Motor neuron (in vitro differentiated cells): ENCODE measurements around the gene CXADR. TPM values are rescaled to one million over a fixed set of nuclear protein-coding genes. Genes with fewer than 3 reads are reported as not detected.
"Not testable (repeated sequence)": the region's sequence is repeated elsewhere in the genome, so short reads cannot be mapped to it uniquely, and the experiment has no call there.

Source experiments
- ATAC-seq, 8 experiments: fragments of 200-7000 bp; cut with Tn5 transposase; replicated peaks in 6 of 8; 2 replicates each; pipeline ENCODE4 v1.8.0; 2021; ENCODE audit warnings: mild to moderate bottlenecking in 8 of 8, moderate library complexity in 8 of 8
- H3K27ac ChIP-seq, 2 donors: fragments of 250-450 bp; sonication (Bioruptor Pico); 2 replicates each; pipeline ENCODE4 v1.9.0; 2021; ENCODE audit warnings: antibody characterized with exemption in 2 of 2, mild to moderate bottlenecking in 2 of 2, moderate library complexity in 1 of 2
- H3K4me1 ChIP-seq, 2 donors: fragments of 250-450 bp; sonication (Bioruptor Pico); replicated peaks in 1 of 2; 2 replicates each; pipeline ENCODE4 v1.6.1; 2021; ENCODE audit warnings: antibody characterized with exemption in 2 of 2, mild to moderate bottlenecking in 2 of 2, moderate library complexity in 1 of 2
- H3K4me3 ChIP-seq, 5 donors: fragments of 250-450 bp; sonication (Bioruptor Pico); 2 replicates each; pipeline ENCODE4 v1.9.0; 2021; ENCODE audit warnings: antibody characterized with exemption in 5 of 5, mild to moderate bottlenecking in 5 of 5, moderate library complexity in 4 of 5
- WGBS, 10 experiments: fragments of 450-650 bp; shearing (Covaris generic); methylation state at CpG; one replicate each; pipeline ENCODE4 v1.0.0; 2022; 5-methylcytosine and 5-hydroxymethylcytosine counted together
- in situ Hi-C, 9 experiments: fragments of 400-800 bp; cut with MboI; loops; one replicate each; pipeline ENCODE4 v1.15.0; 2021; ENCODE audit warnings: low sequenced_read_pairs in 9 of 9, low pct_unique_long_range_greater_than_20kb in 2 of 9; ENCODE audit not compliant: unreplicated experiment in 9 of 9
- total RNA-seq, 8 experiments: library from RNA; unstranded; fragments of 300-600 nt; gene quantifications; 2 replicates each; pipeline versions ENCODE4 v1.2.3 to v1.2.4, GENCODE V29; 2022

The CXADR gene
- total RNA-seq, 8 experiments from 2014 or later, result 7.9 to 81.1 (median 63.1) TPM

DNA sequence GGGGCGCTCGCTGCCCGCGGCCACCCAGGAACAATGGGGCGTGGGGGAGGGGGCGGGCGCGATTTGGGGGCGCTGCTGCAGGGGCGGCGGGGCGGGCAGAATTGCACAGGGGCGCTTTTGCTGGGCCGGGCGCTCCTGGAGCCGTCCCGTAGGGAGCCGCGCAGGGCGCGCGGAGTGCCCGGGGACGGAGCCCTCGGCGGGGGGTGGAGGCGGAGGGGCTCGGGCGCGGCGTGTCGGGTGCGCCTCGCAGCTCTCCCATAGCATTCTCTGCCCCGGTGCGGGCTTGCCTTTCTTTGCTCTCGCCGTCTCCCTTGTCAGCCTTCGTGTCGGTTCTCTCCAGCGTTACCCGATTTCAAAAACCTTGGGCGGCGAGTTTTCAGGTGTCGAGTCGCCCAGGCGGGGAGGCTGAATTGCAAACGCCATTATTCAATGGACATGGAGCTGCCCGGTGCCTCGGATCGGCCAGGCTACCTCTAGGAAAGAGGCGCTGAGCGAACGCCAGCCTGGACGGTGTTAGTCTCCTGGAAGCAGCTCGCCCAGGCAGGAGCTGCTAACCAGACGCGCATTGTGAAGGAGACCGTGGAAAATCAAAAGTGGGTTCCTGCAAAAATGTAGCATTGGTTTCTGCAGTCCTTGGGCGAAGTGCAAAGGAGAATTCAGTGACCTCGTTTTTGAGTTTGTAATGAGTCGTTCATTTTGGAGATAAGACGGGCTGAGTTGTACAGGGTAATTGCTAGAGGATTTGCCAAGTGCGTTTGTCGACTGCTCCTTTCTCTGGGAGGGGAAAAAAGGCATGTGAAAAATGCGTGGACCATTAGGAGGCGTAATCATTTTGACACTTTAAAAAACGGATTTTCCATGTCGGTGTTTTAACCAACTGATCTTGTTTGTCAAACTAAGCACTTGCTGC, 626 bp downstream of the CXADR start:
- ATAC-seq, result peak; percentile 38 to 69 (median 60)
- in situ Hi-C loops, result loop anchor here in 2 of 9 experiments (25.0 kb wide), 1 partner anchor 126 kb away; no protein-coding TSS in a partner anchor

DNA sequence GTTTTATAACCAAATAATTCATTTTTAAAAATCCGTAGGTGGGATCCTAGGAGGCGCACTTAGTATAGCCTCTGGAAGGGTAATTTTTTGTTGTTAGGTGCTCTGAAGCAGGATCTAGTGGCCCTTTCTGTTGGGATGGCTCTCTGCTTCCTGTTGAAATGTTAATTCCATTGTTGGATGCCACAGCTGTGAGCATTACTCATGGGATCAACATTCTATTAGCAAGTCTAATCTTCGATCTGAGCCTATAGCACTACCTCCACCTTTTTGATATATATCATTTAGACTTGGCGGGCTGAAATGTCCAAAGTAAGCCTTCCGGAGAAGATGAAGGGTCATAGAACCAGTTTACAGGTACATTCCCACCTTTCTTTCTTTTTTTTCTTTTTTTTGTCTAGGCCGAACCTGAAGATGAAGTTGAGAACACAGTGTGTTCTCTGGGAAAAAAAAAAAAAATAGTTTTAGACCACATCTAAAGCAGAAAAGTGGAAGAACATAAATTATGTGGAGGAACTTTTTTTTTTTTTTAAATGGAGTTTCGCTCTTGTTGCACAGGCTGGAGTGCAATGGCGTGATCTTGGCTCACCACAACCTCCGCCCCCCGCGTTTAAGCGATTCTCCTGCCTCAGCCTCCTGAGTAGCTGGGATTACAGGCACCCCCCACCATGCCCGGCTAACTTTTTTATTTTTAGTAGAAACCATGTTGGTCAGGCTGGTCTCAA, 1.4 kb downstream of the CXADR start:
- ATAC-seq, result peak in 3 of 8 experiments; percentile 9 to 49 (median 37)
- Histone ChIP-seq H3K27ac (peak overlapping the region; percentile 81 to 85), H3K4me1 (peaks cover 10 to 12% of the 10 kb centered on the region in 2 donors), H3K4me3 (peak overlapping the region; percentile 78 to 93 (median 88))
- WGBS, 10 experiments, result 13 to 81% (median 34%) methylated on average over 3 to 13 of the region's 13 CpGs; no CpG with 5 or more reads in 2 of the 10 experiments
- in situ Hi-C loops, result loop anchor here in 2 of 9 experiments (25.0 kb wide), 1 partner anchor 127 kb away; no protein-coding TSS in a partner anchor

More for the DNA sequence above, 626 bp downstream of the CXADR start:
- Histone ChIP-seq H3K27ac (peak overlapping the region; percentile 81 to 85), H3K4me3 (peak overlapping the region; percentile 78 to 93 (median 88)), H3K4me1 (peaks cover 10 to 12% of the 10 kb centered on the region in 2 donors)
- WGBS, 10 experiments, result 0 to 12% (median 3%) methylated on average over 3 to 18 of the region's 69 CpGs

DNA sequence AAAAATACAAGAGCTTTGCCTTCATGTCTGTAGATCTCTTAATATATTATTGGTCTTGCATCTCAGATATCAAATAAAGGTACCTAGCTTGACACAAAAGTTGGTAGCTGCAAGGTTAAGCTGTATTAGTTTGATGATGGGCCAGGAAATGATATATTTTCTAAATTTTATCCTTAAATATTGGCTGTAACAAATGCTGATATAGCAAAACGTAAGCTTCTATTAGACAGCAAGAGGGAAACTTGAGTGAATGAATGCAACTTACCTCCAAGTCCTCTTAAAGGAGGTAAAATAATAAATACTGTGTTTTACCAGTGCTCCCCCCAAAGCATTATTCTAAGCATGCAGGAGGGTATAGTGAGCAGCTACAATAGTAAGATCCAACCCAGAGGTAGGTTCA, 4.2 kb downstream of the CXADR start:
- whole genome bisulfite sequencing, 10 experiments, result 0 to 100% (median 81%) methylated on average over 1 of the region's 1 CpG; no CpG with 5 or more reads in 2 of the 10 experiments
- H3K4me1 ChIP-seq, result peaks cover 10 to 12% of the 10 kb centered on the region in 2 donors
- not testable (repeated sequence) for H3K27ac ChIP-seq, H3K4me3 ChIP-seq, ATAC-seq
- in situ Hi-C loops, result loop anchor here in 2 of 9 experiments (25.0 kb wide), 1 partner anchor 130 kb away; no protein-coding TSS in a partner anchor

DNA sequence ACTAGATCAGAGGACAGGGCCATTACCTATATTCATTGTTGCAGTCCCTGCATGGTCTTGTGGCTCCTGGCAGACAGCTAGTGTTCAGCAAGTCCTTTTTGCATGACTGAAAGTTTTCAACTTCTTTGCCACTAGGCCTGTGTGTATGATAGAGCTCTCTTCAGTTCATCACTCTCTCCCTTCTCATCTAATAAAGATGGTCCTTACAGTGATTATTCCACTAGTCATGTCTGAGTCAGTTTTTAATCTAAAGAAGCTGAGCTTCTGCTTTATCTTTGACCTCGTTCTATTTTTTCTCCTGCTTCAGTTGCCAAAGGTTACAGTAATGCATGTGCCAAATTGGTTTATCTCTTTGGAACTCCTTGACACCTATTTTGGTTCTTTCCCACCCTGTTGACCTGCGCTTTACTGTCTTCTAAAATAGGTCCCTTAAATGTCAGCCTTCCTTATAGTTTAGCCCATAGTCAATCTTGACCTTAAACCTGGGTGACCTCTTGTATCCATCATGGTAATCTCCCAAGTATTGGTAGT, 6.4 kb downstream of the CXADR start:
- H3K4me1 ChIP-seq, result peaks cover 10 to 12% of the 10 kb centered on the region in 2 donors
- no peak overlapping the region for H3K27ac ChIP-seq
- WGBS, 10 experiments, result 29 to 100% (median 86%) methylated on average over 1 to 2 of the region's 2 CpGs; no CpG with 5 or more reads in 1 of the 10 experiments
- no peak for ATAC-seq
- no peak overlapping the region for H3K4me3 ChIP-seq
- in situ Hi-C loops, result loop anchor here in 2 of 9 experiments (25.0 kb wide), 1 partner anchor 132 kb away; no protein-coding TSS in a partner anchor

DNA sequence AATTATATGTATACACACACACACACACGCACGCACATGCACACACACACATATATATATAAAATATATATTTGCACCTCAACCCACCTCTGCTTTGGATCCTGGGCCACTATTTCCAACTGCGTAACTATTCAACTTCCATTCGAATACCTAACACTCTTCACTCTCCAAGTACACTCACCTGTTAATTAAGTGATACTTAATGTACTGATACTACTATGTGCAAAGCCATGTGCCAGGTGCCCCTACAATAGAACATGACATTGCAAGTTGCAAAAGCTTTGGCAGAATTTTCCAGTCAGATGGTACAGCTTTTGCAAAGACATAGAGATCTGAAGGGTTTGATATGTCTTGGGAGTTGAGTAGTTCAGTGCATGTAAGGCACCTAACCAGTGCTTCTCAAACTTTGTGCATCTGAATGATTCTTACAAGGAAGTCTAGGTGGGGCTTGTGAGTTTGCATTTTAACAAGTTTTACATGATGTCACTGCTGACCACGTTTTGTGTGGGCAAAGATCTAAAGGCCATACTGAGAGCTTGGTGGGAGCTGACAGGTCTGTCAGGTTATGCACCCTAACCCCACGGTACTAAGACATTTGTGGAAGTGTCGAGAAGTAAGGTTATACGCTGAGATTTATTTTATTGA, 7.2 kb downstream of the CXADR start:
- H3K4me1 ChIP-seq, result peaks cover 4 to 5% of the 10 kb centered on the region in 2 donors
- in situ Hi-C loops, result loop anchor here in 2 of 9 experiments (25.0 kb wide), 1 partner anchor 133 kb away; no protein-coding TSS in a partner anchor
- ATAC-seq, result peak in 3 of 8 experiments; percentile 27 to 72 (median 58)
- no peak overlapping the region for H3K27ac ChIP-seq
- 40 to 100% (median 80%) methylated on average over 1 to 6 of the region's 8 CpGs; no CpG with 5 or more reads in 1 of the 10 experiments for WGBS, 10 experiments
- no peak overlapping the region for H3K4me3 ChIP-seq

DNA sequence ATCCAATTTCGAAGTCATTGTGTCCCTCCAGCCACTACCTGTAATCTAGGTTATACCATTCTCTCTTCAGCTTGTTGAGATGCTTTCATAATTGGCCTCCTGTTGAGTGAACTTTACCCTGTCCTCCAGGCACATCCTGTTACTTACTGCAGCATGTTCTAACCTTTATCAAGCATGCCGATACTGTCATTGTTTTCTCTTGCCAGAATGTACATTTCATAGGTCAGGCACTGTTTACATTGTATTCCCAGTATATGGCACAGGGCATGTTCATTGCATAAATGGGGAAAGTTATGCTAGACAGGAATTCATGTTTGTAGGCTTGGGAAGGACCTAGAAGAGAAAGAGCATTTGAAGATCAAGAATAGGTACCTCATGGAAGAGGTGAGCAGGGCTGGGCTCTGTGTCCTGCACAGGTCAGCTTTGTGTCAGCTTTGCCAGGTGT, 10.2 kb downstream of the CXADR start:
- no peak overlapping the region for H3K27ac ChIP-seq
- no peak for ATAC-seq
- WGBS, 10 experiments, result 14 to 100% (median 73%) methylated on average over 1 to 2 of the region's 2 CpGs; no CpG with 5 or more reads in 2 of the 10 experiments
- H3K4me3 ChIP-seq, result no peak overlapping the region
- peaks cover 5% of the 10 kb centered on the region in 2 donors for H3K4me1 ChIP-seq
- in situ Hi-C loops, result loop anchor here in 2 of 9 experiments (25.0 kb wide), 1 partner anchor 136 kb away; no protein-coding TSS in a partner anchor

DNA sequence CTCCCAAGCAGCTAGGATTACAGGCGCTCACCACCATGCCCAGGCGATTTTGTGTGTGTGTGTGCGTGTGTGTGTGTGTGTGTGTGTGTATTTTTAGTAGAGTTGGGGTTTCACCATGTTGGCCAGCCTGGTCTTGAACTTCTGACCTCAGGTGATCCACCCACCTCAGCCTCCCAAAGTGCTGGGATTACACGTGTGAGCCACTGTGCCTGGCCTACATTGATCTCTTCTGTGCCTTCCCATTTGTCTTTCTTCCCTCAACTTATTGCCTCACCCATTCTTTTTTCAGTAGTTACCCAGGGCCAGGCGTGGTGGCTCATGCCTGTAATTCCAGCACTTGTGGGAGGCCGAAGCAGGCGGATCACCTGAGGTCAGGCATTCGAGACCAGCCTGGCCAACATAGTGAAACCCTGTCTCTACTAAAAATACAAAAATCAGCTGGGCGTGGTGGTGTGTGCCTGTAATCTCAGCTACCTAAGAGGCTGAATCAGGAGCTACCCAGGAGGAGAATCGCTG, 11.2 kb downstream of the CXADR start:
- 0 to 100% (median 89%) methylated on average over 1 to 7 of the region's 10 CpGs; no CpG with 5 or more reads in 3 of the 10 experiments for WGBS, 10 experiments
- in situ Hi-C loops, result loop anchor here in 2 of 9 experiments (25.0 kb wide), 1 partner anchor 137 kb away; no protein-coding TSS in a partner anchor
- H3K27ac ChIP-seq, H3K4me3 ChIP-seq, ATAC-seq, H3K4me1 ChIP-seq: not testable (repeated sequence)

DNA sequence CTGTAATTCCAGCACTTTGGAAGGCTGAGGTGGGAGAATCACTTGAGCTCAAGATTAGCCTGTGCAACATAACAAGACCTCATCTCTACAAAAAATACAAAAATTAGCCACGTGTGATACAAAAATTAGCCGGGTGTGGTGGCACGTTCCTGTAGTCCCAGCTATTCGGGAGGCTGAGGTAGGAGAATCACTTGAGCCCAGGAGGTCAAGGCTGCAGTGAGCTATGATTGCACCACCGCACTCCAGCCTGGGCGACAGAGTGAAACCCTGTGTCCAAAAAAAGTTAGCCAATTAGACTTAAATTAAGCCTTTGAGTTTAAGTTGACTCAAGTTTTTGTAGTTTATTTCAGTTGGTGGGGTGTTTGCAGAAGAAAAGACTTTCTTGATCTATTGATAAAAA, 11.8 kb downstream of the CXADR start:
- H3K4me1 ChIP-seq, result peaks cover 5% of the 10 kb centered on the region in 2 donors
- no peak for ATAC-seq
- H3K27ac ChIP-seq, result no peak overlapping the region
- 56 to 100% (median 95%) methylated on average over 1 to 6 of the region's 6 CpGs; no CpG with 5 or more reads in 2 of the 10 experiments for WGBS, 10 experiments
- in situ Hi-C loops, result loop anchor here in 2 of 9 experiments (25.0 kb wide), 1 partner anchor 137 kb away; no protein-coding TSS in a partner anchor
- H3K4me3 ChIP-seq, result no peak overlapping the region

DNA sequence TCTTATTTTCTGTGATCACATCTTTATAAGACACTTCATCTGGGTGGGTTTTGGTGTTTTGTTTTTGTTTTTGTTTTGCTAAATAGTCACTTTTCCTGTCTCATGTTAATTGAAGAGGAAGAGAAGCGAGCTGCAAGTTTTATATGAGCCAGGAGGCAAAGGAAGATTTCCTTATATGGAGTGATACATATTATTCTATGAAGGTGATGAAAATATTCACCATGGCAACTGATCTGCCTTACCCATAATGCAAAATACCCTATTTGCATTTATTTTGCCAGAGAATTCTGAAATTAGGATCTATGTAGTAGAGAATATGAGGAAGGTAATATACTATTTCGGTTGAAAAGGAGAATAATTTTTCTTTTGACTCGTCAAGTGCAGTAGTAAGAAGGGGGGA, 13.9 kb downstream of the CXADR start:
- in situ Hi-C loops, result no loop called here
- WGBS, 10 experiments, result 0 to 100% (median 82%) methylated on average over 1 to 3 of the region's 3 CpGs
- no peak overlapping the region for H3K27ac ChIP-seq
- ATAC-seq, result peak in 3 of 8 experiments; percentile 77 to 85 (median 84)
- peaks cover 5% of the 10 kb centered on the region in 2 donors for H3K4me1 ChIP-seq
- no peak overlapping the region for H3K4me3 ChIP-seq

DNA sequence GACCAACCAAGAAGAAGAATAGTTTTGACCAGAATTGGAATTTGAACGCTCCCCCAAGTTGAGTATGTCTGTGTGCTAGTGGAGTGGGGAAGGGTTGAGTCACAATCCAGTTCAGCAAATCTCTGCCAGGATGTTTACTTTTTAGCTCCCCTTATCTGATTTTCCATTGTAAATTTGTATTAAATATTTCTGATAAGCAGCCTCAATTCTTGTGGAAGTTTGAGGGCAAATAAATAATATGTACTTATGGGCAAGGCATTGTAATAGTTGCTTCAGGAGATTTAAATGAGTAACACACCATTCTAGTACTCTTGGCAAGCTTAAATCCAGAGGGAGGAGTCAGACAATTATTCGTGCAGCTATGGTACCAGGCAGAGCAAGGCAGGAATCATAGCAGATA, 14.4 kb downstream of the CXADR start:
- Histone ChIP-seq H3K4me1 (peaks cover 5% of the 10 kb centered on the region in 2 donors), H3K27ac (no peak overlapping the region), H3K4me3 (no peak overlapping the region)
- in situ Hi-C loops, result no loop called here
- WGBS, 10 experiments, result 0 to 86% (median 59%) methylated on average over 1 to 2 of the region's 2 CpGs
- ATAC-seq, result peak in 3 of 8 experiments; percentile 79 to 83 (median 81)

DNA sequence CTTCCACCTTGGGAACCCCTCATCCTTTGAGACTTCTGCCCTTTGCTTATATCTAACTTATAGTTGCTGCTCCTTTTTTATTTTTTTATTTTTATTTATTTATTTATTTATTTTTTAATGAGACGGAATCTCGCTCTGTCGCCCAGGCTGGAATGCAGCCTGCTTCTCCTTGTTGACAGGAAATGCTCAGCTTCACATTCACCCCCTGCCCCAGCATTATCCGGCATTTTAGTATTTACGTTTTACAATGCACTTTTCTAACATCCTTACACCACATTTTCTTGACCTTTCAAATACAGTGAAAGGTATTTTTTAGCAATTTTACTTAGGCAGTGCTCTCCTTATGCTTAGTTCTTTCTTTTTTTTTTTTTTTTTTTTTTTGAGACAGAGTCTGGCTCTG, 14.9 kb downstream of the CXADR start:
- Histone ChIP-seq H3K4me3 (no peak overlapping the region), H3K4me1 (peaks cover 5% of the 10 kb centered on the region in 2 donors), H3K27ac (no peak overlapping the region)
- no peak for ATAC-seq
- 46 to 98% (median 89%) methylated on average over 3 to 5 of the region's 5 CpGs for WGBS, 10 experiments
- in situ Hi-C loops, result no loop called here
